Breast epithelium (tissue), 4 donors: ENCODE data around the gene ZNF135. TPM values are rescaled to one million over a fixed set of nuclear protein-coding genes. Genes with fewer than 3 reads are reported as not detected.

Experiments
- DNase-seq, 2 donors: peaks; one replicate each; pipeline ENCODE4 v3.0.0-alpha.2; 2019; ENCODE audit warnings: low spot score in 2 of 2
- H3K27ac ChIP-seq, 2 donors: fragments of 200-600 bp; sonication (generic) in 1 of 2; one replicate each; pipeline ENCODE4 v1.5.1; 2016 to 2019; ENCODE audit warnings: mild to moderate bottlenecking in 1 of 2
- H3K27me3 ChIP-seq, 2 donors: fragments of 200-600 bp; sonication (generic) in 1 of 2; one replicate each; pipeline versions ENCODE4 v1.5.1 to v1.6.0; 2017 to 2019; ENCODE audit warnings: control low read depth in 1 of 2, mild to moderate bottlenecking in 1 of 2
- H3K36me3 ChIP-seq: fragments of 200-600 bp; one replicate; pipeline ENCODE4 v1.5.1; 2019
- H3K4me1 ChIP-seq, 2 donors: fragments of 200-600 bp; sonication (generic); one replicate each; pipeline ENCODE4 v1.5.1; 2016 to 2019; ENCODE audit warnings: control low read depth in 1 of 2
- H3K4me3 ChIP-seq, 3 donors: fragments of 200-600 bp; sonication (generic); 1 replicate in 2 of 3; 2 replicates in 1 of 3; pipeline ENCODE4 v1.5.1; 2016 to 2019; ENCODE audit warnings: mild to moderate bottlenecking in 3 of 3, moderate library complexity in 2 of 3
- H3K9me3 ChIP-seq, 2 donors: fragments of 200-600 bp; sonication (generic) in 1 of 2; one replicate each; pipeline ENCODE4 v1.5.1; 2016 to 2019; ENCODE audit warnings: control low read depth in 1 of 2
- CTCF ChIP-seq, 3 donors: fragments of 450-650 bp; IDR thresholded peaks; one replicate each; pipeline ENCODE4 v1.5.1; 2016 to 2017; ENCODE audit warnings: antibody characterized with exemption in 3 of 3, mild to moderate bottlenecking in 3 of 3, moderate library complexity in 3 of 3
- POLR2A ChIP-seq: fragments of 450-650 bp; IDR thresholded peaks from one replicate; pipeline ENCODE4 v1.6.1; 2016; ENCODE audit warnings: antibody characterized with exemption, mild to moderate bottlenecking, moderate library complexity
- POLR2AphosphoS5 ChIP-seq, 3 donors: sonication (generic); formaldehyde crosslinking; IDR thresholded peaks; one replicate each; pipeline ENCODE4 v1.6.1; 2017; ENCODE audit warnings: antibody characterized with exemption in 3 of 3
- intact Hi-C: fragments of 100-400 bp; cut with DNase I; formaldehyde crosslinking; loops from one replicate; pipeline ENCODE4 v1.15.1; 2023; ENCODE audit warnings: low total_unique reads
- total RNA-seq, 3 donors: library from RNA; depleted of rRNA; stranded (reverse); fragments of >200 nt; gene quantifications; one replicate each; pipeline ENCODE4 v1.1.0, GENCODE V29; 2016

The ZNF135 gene
- total RNA-seq, 3 donors from 2014 or later, result 7.5 to 16.2 (median 14.4) TPM

DNA sequence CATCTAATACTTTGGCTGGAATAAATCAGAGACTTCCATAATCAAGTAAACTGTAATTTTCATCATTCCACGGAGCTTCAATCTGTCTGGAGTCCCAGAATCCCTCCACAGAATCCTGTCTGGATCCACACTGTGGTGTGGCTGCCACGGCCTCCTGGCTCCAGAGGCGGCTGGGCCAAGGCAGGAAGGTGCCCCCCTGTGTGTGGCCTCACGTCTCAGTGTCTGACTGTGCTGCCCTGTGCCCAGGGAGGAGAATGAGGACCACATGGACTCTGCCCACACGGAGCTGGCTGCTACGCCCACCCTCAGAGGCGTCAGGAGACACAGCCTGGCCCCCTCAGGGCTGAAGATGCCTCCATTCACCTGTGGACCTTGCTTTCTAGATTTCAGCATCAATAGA is 12.2 kb upstream of the ZNF135 start:
- no peak for DNase-seq

DNA sequence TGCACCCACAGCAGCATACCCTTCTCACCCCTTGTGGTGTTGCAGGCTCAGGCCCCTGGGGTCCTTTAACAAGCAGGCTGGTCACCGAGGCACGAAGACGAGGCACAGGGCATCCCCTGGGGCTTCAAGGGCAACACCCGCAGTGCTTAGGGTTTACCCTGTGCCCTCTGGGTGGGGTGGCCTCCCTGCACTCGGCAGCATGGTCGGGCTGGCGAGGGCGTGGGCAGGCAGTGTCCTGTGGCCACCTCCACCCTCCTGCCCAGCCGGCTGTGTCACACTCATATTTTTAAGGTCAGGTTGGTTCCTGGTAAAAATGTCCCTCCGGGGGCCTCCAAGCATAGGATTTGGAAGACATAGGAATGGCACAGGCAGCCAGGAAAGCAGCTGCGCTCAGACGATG is 11.4 kb upstream of the ZNF135 start:
- H3K27me3 ChIP-seq, result no peaks in the 10 kb centered on the region
- H3K4me1 ChIP-seq, result no peaks in the 10 kb centered on the region
- no peak for DNase-seq
- TF ChIP-seq CTCF (IDR thresholded peaks at IDR 0.05), result no peak
- no peak for TF ChIP-seq POLR2A
- TF ChIP-seq POLR2AphosphoS5 (IDR thresholded peaks at IDR 0.05), result no peak
- no peaks in the 10 kb centered on the region for H3K36me3 ChIP-seq
- peaks cover 75 to 86% of the 10 kb centered on the region in 2 donors for H3K9me3 ChIP-seq
- no peak overlapping the region for H3K27ac ChIP-seq
- no peak overlapping the region for H3K4me3 ChIP-seq
- intact Hi-C loops, result no loop called here

More for the DNA sequence above, 12.2 kb upstream of the ZNF135 start:
- no peak for TF ChIP-seq POLR2AphosphoS5 (IDR thresholded peaks at IDR 0.05)
- Histone ChIP-seq H3K4me1 (no peaks in the 10 kb centered on the region), H3K4me3 (no peak overlapping the region), H3K36me3 (no peaks in the 10 kb centered on the region), H3K27ac (no peak overlapping the region), H3K27me3 (no peaks in the 10 kb centered on the region), H3K9me3 (peaks cover 80 to 85% of the 10 kb centered on the region in 2 donors)
- intact Hi-C loops, result no loop called here

- no peaks in the 10 kb centered on the region for H3K27me3 ChIP-seq
- intact Hi-C loops, result no loop called here
- no peak overlapping the region for H3K27ac ChIP-seq
- H3K9me3 ChIP-seq, result peaks cover 34 to 59% of the 10 kb centered on the region in 2 donors
- no peak overlapping the region for H3K4me3 ChIP-seq
- no peak for TF ChIP-seq POLR2AphosphoS5 (IDR thresholded peaks at IDR 0.05)
- TF ChIP-seq CTCF (IDR thresholded peaks at IDR 0.05), result no peak
- TF ChIP-seq POLR2A, result no peak
- no peaks in the 10 kb centered on the region for H3K36me3 ChIP-seq
- DNase-seq, result no peak
- no peaks in the 10 kb centered on the region for H3K4me1 ChIP-seq
These were observed 6.8 kb upstream of the ZNF135 start for GRCh38 chr19:58052256-58052655.

- no peaks in the 10 kb centered on the region for H3K27me3 ChIP-seq
These were observed 5.5 kb upstream of the ZNF135 start for GRCh38 chr19:58053480-58054156.

DNA sequence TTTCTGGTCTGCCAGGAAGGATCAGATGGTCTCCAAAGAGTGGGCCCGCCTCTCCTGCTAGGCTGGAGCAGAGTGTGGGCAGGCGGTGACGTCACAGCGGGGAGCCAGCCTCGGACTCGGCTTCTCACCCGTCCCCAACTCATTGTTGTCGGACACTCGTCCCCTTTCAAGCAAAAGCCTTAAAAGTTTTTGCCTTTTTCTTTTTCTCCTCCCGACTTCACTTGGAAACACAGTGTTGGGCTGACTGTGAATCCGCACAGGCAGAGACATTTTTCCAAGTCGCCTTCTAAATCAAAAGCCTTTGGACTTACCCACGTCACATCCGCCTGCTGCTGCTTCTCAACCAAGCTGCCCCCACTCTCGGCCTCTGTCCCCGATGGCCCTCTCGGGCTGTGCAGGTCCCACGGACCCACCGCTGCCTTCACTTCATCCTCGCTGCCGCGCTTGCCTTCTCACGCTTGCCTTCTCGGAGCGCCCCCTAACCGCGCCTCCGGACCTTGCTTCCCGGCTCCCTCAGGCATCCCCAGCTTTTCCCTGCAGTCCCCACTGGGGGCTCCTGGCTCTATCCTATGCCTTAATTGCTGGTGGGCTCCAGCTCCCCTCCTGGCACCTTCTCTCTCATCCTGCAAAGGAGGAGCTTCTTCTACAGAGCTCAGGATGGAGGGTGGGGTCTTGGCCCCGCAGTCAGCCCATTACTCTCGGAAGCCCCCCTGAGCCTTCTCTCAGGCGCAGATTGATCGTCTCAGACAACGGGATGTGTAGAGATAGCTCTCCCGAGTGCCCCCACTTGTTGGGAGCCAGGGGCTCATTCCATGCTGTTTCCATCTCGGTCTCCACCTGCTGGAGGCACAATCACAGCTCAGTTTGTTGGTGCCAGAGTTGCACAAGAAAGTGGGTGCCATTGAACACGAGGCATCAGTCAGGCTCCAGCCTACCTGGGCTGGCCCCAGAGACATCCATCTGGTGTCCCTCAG is 3.9 kb upstream of the ZNF135 start:
- TF ChIP-seq POLR2A (no peak), POLR2AphosphoS5 (IDR thresholded peaks at IDR 0.05) (no peak), CTCF (IDR thresholded peaks at IDR 0.05) (peak in 1 of 3 donors; percentile 21)
- H3K9me3 ChIP-seq, result peaks cover 8 to 45% of the 10 kb centered on the region in 2 donors
- H3K4me1 ChIP-seq, result no peaks in the 10 kb centered on the region
- intact Hi-C loops, result no loop called here
- no peaks in the 10 kb centered on the region for H3K27me3 ChIP-seq
- peak overlapping the region; percentile 28 to 72 (median 52) for H3K4me3 ChIP-seq
- peak in 1 of 2 donors; percentile 36 for DNase-seq
- peak overlapping the region; percentile 76 to 87 for H3K27ac ChIP-seq
- no peaks in the 10 kb centered on the region for H3K36me3 ChIP-seq

More at GRCh38 chr19:58053480-58054156, 5.5 kb upstream of the ZNF135 start:
- DNase-seq, result no peak
- Histone ChIP-seq H3K9me3 (peaks cover 20 to 49% of the 10 kb centered on the region in 2 donors), H3K4me3 (no peak overlapping the region), H3K36me3 (no peaks in the 10 kb centered on the region), H3K27ac (no peak overlapping the region), H3K4me1 (no peaks in the 10 kb centered on the region)
- intact Hi-C loops, result no loop called here
- TF ChIP-seq CTCF (IDR thresholded peaks at IDR 0.05), result no peak
- no peak for TF ChIP-seq POLR2A
- no peak for TF ChIP-seq POLR2AphosphoS5 (IDR thresholded peaks at IDR 0.05)
